HG02571 (cell line): ENCODE measurements around the gene ACTC1.

Experiments used
- ATAC-seq: cut with Tn5 transposase; IDR thresholded peaks from one replicate; pipeline ENCODE4 v1.9.1; 2021; ENCODE audit warnings: mild to moderate bottlenecking, moderate library complexity; ENCODE audit not compliant: unreplicated experiment

The ACTC1 gene

GRCh38 chr15:34802371-34802770, 7.0 kb upstream of the ACTC1 start:
- no peak for ATAC-seq

- no peak for ATAC-seq
These were observed 4.1 kb upstream of the ACTC1 start for GRCh38 chr15:34799149-34800101.

- ATAC-seq, result no peak
These were observed 1.6 kb upstream of the ACTC1 start for GRCh38 chr15:34796847-34797435.

- no peak for ATAC-seq
These were observed 651 bp downstream of the ACTC1 start for GRCh38 chr15:34794590-34795206.

- no peak for ATAC-seq
These were observed 1.4 kb downstream of the ACTC1 start for GRCh38 chr15:34793901-34794300.

- no peak for ATAC-seq
These were observed 2.3 kb downstream of the ACTC1 start for GRCh38 chr15:34793071-34793470.

GRCh38 chr15:34791701-34792100, 3.6 kb downstream of the ACTC1 start:
- ATAC-seq, result no peak

GRCh38 chr15:34790121-34790520, 5.2 kb downstream of the ACTC1 start:
- no peak for ATAC-seq

- ATAC-seq, result no peak
These were observed 6.0 kb downstream of the ACTC1 start for GRCh38 chr15:34789326-34789725.

GRCh38 chr15:34786206-34786605, 9.1 kb downstream of the ACTC1 start:
- no peak for ATAC-seq

- ATAC-seq, result no peak
These were observed 11.4 kb downstream of the ACTC1 start for GRCh38 chr15:34783991-34784390.

- ATAC-seq, result no peak
These were observed 11.9 kb downstream of the ACTC1 start for GRCh38 chr15:34783431-34783830.

- no peak for ATAC-seq
These were observed 12.4 kb downstream of the ACTC1 start for GRCh38 chr15:34782901-34783300.

GRCh38 chr15:34780725-34781124, 14.6 kb downstream of the ACTC1 start:
- ATAC-seq, result no peak

- ATAC-seq, result no peak
These were observed 18.7 kb downstream of the ACTC1 start for GRCh38 chr15:34776606-34777105.

GRCh38 chr15:34773917-34774316, 21.4 kb downstream of the ACTC1 start:
- ATAC-seq, result no peak

GRCh38 chr15:34773013-34773412, 22.3 kb downstream of the ACTC1 start:
- ATAC-seq, result no peak

GRCh38 chr15:34772312-34772711, 23.0 kb downstream of the ACTC1 start:
- ATAC-seq, result no peak

GRCh38 chr15:34769711-34770110, 25.6 kb downstream of the ACTC1 start:
- ATAC-seq, result no peak

- no peak for ATAC-seq
These were observed 26.8 kb downstream of the ACTC1 start for GRCh38 chr15:34768530-34768929.

- no peak for ATAC-seq
These were observed 29.6 kb downstream of the ACTC1 start for GRCh38 chr15:34765741-34766140.

GRCh38 chr15:34760909-34761308, 34.4 kb downstream of the ACTC1 start:
- no peak for ATAC-seq
